Endodermal cell (in vitro differentiated cells): ENCODE results near the gene NDST3. TPM values are rescaled to one million over a fixed set of nuclear protein-coding genes. Genes with fewer than 3 reads are reported as not detected.

Experiments
- DNase-seq: peaks from one replicate; pipeline ENCODE4 v3.0.0-alpha.2; 2017
- H3K27ac ChIP-seq: 2 replicates; pipeline ENCODE4 v1.5.1; 2013; ENCODE audit warnings: mild to moderate bottlenecking, low read depth, low read length, moderate library complexity
- H3K27me3 ChIP-seq: 2 replicates; pipeline ENCODE4 v1.6.1; 2013; ENCODE audit warnings: mild to moderate bottlenecking, low read length, moderate library complexity; ENCODE audit not compliant: insufficient read depth, control insufficient read depth, poor library complexity, severe bottlenecking
- H3K36me3 ChIP-seq: 2 replicates; pipeline ENCODE4 v1.7.0; 2013; ENCODE audit warnings: mild to moderate bottlenecking, low read length, moderate library complexity; ENCODE audit not compliant: control insufficient read depth, insufficient read depth
- H3K4me1 ChIP-seq: one replicate; pipeline ENCODE4 v1.7.0; 2013; ENCODE audit warnings: low read length; ENCODE audit not compliant: control insufficient read depth, insufficient read depth
- H3K4me3 ChIP-seq: 2 replicates; pipeline ENCODE4 v1.5.1; 2013; ENCODE audit warnings: mild to moderate bottlenecking, low read length, moderate library complexity
- H3K9ac ChIP-seq: 2 replicates; pipeline ENCODE4 v1.6.1; 2013; ENCODE audit warnings: mild to moderate bottlenecking, low read length, moderate library complexity; ENCODE audit not compliant: poor library complexity, severe bottlenecking; ENCODE audit errors: extremely low read depth
- H3K9me3 ChIP-seq: 2 replicates; pipeline ENCODE4 v1.6.1; 2013; ENCODE audit warnings: mild to moderate bottlenecking, low read length, moderate library complexity; ENCODE audit not compliant: control insufficient read depth
- H3K27ac Mint-ChIP-seq: 2 replicates; pipeline ENCODE4 v1.8.0; 2020; ENCODE audit warnings: mixed read lengths
- H3K27me3 Mint-ChIP-seq: 2 replicates; pipeline ENCODE4 v1.8.0; 2021; ENCODE audit warnings: mild to moderate bottlenecking, mixed read lengths; ENCODE audit not compliant: insufficient read depth
- H3K36me3 Mint-ChIP-seq: 2 replicates; pipeline ENCODE4 v1.8.0; 2020; ENCODE audit warnings: low read depth, mixed read lengths
- H3K4me1 Mint-ChIP-seq: 2 replicates; pipeline ENCODE4 v1.8.0; 2020; ENCODE audit warnings: mixed read lengths
- H3K4me3 Mint-ChIP-seq: 2 replicates; pipeline ENCODE4 v1.8.0; 2020; ENCODE audit warnings: mild to moderate bottlenecking, moderate library complexity, mixed read lengths
- H3K9me3 Mint-ChIP-seq: 2 replicates; pipeline ENCODE4 v1.8.0; 2020; ENCODE audit warnings: mild to moderate bottlenecking, mixed read lengths
- CTCF ChIP-seq: fragments of 200-600 bp; sonication (generic); conservative IDR thresholded peaks from 2 replicates; pipeline ENCODE4 v1.5.0; 2021; ENCODE audit warnings: antibody characterized with exemption, mild to moderate bottlenecking
- WGBS, 2 experiments: methylation state at CpG; one replicate each; pipeline versions ENCODE4 v1.1.5 to v1.1.7; 2013; ENCODE audit warnings: missing lambda C conversion rate in 2 of 2, mixed read lengths in 1 of 2; ENCODE audit not compliant: insufficient coverage in 1 of 2, insufficient read length in 1 of 2; 5-methylcytosine and 5-hydroxymethylcytosine counted together
- total RNA-seq, 2 donors: library from RNA; stranded (reverse); fragmentation: NEBNext Ultra II Directional in 1 of 2; extraction: Animal tissue kit (Norgen Biotek cat#: 25700) in 1 of 2; gene quantifications; 2 replicates in 1 of 2; 3 replicates in 1 of 2; pipeline ENCODE4 v1.2.1, GENCODE V29; 2021

Gene NDST3
- total RNA-seq, 2 donors from 2014 or later = 0.62 to 0.71 TPM

GRCh38 chr4:118226311-118227010, 192.2 kb downstream of the NDST3 start:
- H3K27ac Mint-ChIP-seq = no peak overlapping the region
- H3K4me1 Mint-ChIP-seq = no peaks in the 10 kb centered on the region

GRCh38 chr4:118235566-118236120, 201.4 kb downstream of the NDST3 start:
- WGBS, 2 experiments = 95% methylated on average over 1 of the region's 1 CpG; no CpG with 5 or more reads in 1 of the 2 experiments
- H3K27me3 ChIP-seq = no peaks in the 10 kb centered on the region
- DNase-seq = no peak

More at GRCh38 chr4:118226311-118227010, 192.2 kb downstream of the NDST3 start:
- WGBS, 2 experiments = 93% methylated on average over 6 to 7 of the region's 7 CpGs
- no peaks in the 10 kb centered on the region for H3K9me3 ChIP-seq
- H3K4me1 ChIP-seq = no peaks in the 10 kb centered on the region
- Mint-ChIP-seq H3K4me3 (no peak overlapping the region), H3K27me3 (no peaks in the 10 kb centered on the region), H3K36me3 (no peaks in the 10 kb centered on the region), H3K9me3 (no peaks in the 10 kb centered on the region)
- H3K4me3 ChIP-seq = no peak overlapping the region
- no peak for TF ChIP-seq CTCF
- H3K27me3 ChIP-seq = no peaks in the 10 kb centered on the region
- H3K36me3 ChIP-seq = no peaks in the 10 kb centered on the region
- no peak overlapping the region for H3K9ac ChIP-seq
- DNase-seq = no peak
- no peak overlapping the region for H3K27ac ChIP-seq

DNA sequence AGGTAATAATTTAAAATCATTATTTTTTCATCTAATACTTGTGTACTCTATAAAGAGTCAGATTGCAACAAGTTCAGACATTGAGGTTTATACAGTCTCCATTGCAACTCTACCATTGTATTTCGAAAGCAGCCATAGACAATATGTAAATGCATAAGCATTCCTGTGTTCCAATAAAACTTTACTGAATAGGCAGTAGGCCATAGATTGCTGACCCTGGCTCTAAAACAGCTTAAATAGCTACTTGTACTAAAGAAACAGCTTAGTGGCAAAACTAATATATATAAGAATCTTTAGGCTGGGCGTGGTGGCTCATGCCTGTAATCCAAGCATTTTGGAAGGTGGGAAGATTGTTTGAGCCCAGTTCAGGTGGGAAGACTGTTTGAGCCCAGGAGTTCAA, 203.2 kb downstream of the NDST3 start:
- Mint-ChIP-seq H3K4me3 (no peak overlapping the region), H3K36me3 (no peaks in the 10 kb centered on the region), H3K27me3 (no peaks in the 10 kb centered on the region), H3K27ac (no peak overlapping the region), H3K9me3 (no peaks in the 10 kb centered on the region), H3K4me1 (no peaks in the 10 kb centered on the region)
- 88 to 90% methylated on average over 1 to 2 of the region's 2 CpGs for WGBS, 2 experiments
- no peak overlapping the region for H3K27ac ChIP-seq
- H3K4me3 ChIP-seq = no peak overlapping the region
- H3K9ac ChIP-seq = no peak overlapping the region
- H3K36me3 ChIP-seq = no peaks in the 10 kb centered on the region
- no peaks in the 10 kb centered on the region for H3K4me1 ChIP-seq
- DNase-seq = no peak
- TF ChIP-seq CTCF = no peak
- no peaks in the 10 kb centered on the region for H3K27me3 ChIP-seq
- no peaks in the 10 kb centered on the region for H3K9me3 ChIP-seq

More at GRCh38 chr4:118235566-118236120, 201.4 kb downstream of the NDST3 start:
- Histone ChIP-seq H3K36me3 (no peaks in the 10 kb centered on the region), H3K4me3 (no peak overlapping the region), H3K9ac (no peak overlapping the region), H3K27ac (no peak overlapping the region), H3K4me1 (no peaks in the 10 kb centered on the region), H3K9me3 (no peaks in the 10 kb centered on the region)
- Mint-ChIP-seq H3K9me3 (no peaks in the 10 kb centered on the region), H3K36me3 (no peaks in the 10 kb centered on the region), H3K27ac (no peak overlapping the region), H3K27me3 (no peaks in the 10 kb centered on the region), H3K4me1 (no peaks in the 10 kb centered on the region), H3K4me3 (no peak overlapping the region)
- TF ChIP-seq CTCF = no peak
